ENCODE data around the gene SNX27. TPM values are rescaled to one million over a fixed set of nuclear protein-coding genes. Genes with fewer than 3 reads are reported as not detected.
"Not testable (repeated sequence)": the region's sequence is repeated elsewhere in the genome, so short reads cannot be mapped to it uniquely, and the experiment has no call there.

The SNX27 gene
- total RNA-seq, 1 experiment from 2014 or later: 56.0 TPM

DNA sequence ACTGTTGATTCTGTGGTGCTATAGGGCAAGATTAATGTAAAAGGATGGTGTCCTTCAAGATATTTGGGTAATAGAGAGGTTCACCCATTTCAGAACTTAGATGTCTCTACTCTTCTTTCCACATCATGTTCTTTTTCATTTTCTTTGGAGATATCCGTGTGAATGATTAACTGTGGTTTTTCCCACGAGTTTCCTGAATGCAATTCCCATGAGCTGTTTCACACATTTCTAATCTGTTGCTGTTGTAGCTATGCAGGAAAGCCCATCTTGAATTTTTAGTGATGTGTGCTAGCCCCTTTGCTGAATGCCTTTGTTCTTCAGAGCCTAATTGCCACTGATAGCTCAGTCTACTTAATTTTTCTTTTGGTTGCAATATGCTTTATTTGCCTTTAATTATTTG is 27.6 kb downstream of the SNX27 start:
- no peak for TF ChIP-seq TEAD4 (CRISPR knock-in tag; IDR thresholded peaks at IDR 0.05)
- no peak for TF ChIP-seq EMX1 (CRISPR knock-in tag; IDR thresholded peaks at IDR 0.05)
- TF ChIP-seq OVOL2 (CRISPR knock-in tag; IDR thresholded peaks at IDR 0.05; ENCODE audit: borderline replicate concordance): no peak
- no peak for TF ChIP-seq PRRX2 (CRISPR knock-in tag; IDR thresholded peaks at IDR 0.05)
- TF ChIP-seq, protein P1, sequence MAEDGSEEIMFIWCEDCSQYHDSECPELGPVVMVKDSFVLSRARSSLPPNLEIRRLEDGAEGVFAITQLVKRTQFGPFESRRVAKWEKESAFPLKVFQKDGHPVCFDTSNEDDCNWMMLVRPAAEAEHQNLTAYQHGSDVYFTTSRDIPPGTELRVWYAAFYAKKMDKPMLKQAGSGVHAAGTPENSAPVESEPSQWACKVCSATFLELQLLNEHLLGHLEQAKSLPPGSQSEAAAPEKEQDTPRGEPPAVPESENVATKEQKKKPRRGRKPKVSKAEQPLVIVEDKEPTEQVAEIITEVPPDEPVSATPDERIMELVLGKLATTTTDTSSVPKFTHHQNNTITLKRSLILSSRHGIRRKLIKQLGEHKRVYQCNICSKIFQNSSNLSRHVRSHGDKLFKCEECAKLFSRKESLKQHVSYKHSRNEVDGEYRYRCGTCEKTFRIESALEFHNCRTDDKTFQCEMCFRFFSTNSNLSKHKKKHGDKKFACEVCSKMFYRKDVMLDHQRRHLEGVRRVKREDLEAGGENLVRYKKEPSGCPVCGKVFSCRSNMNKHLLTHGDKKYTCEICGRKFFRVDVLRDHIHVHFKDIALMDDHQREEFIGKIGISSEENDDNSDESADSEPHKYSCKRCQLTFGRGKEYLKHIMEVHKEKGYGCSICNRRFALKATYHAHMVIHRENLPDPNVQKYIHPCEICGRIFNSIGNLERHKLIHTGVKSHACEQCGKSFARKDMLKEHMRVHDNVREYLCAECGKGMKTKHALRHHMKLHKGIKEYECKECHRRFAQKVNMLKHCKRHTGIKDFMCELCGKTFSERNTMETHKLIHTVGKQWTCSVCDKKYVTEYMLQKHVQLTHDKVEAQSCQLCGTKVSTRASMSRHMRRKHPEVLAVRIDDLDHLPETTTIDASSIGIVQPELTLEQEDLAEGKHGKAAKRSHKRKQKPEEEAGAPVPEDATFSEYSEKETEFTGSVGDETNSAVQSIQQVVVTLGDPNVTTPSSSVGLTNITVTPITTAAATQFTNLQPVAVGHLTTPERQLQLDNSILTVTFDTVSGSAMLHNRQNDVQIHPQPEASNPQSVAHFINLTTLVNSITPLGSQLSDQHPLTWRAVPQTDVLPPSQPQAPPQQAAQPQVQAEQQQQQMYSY (CRISPR knock-in tag; IDR thresholded peaks at IDR 0.05): no peak
- no peak for TF ChIP-seq SMAD3 (CRISPR knock-in tag; IDR thresholded peaks at IDR 0.05; ENCODE audit: borderline replicate concordance)
- TF ChIP-seq, protein P2, sequence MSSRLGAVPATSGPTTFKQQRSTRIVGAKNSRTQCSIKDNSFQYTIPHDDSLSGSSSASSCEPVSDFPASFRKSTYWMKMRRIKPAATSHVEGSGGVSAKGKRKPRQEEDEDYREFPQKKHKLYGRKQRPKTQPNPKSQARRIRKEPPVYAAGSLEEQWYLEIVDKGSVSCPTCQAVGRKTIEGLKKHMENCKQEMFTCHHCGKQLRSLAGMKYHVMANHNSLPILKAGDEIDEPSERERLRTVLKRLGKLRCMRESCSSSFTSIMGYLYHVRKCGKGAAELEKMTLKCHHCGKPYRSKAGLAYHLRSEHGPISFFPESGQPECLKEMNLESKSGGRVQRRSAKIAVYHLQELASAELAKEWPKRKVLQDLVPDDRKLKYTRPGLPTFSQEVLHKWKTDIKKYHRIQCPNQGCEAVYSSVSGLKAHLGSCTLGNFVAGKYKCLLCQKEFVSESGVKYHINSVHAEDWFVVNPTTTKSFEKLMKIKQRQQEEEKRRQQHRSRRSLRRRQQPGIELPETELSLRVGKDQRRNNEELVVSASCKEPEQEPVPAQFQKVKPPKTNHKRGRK (CRISPR knock-in tag; IDR thresholded peaks at IDR 0.05; ENCODE audit: borderline replicate concordance): no peak
- H3K4me1 Mint-ChIP-seq: peaks cover 7% of the 10 kb centered on the region
- H3K4me3 Mint-ChIP-seq: no peak overlapping the region
- H3K9me3 Mint-ChIP-seq: no peaks in the 10 kb centered on the region
- ChIA-PET POLR2A (no interaction called here), CTCF (no interaction called here)
- H3K27ac Mint-ChIP-seq: no peak overlapping the region
- no peaks in the 10 kb centered on the region for H3K27me3 Mint-ChIP-seq (ENCODE audit: low read depth)
- ATAC-seq: no peak
- no peak for DNase-seq (ENCODE audit: low spot score)
- peaks cover 8% of the 10 kb centered on the region for H3K36me3 Mint-ChIP-seq

DNA sequence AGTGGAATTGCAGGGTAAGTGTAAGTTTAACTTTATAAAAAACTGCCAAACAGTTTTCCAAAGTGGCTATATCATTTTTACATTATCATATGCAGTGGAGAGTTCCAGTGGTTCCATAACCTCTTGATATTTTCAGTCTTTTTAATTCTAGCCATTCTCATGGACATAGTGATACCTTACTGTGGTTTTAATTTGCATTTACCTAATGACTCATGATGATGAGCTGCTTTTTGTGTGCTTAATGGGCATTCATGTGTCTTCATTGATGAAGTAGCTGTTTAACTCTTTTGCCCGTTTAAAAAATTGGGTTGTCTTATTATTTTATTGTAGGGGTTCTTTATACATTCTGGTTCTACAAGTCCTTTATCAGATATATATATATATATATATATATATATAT is 29.4 kb downstream of the SNX27 start:
- Mint-ChIP-seq H3K4me1 (no peaks in the 10 kb centered on the region), H3K27ac (no peak overlapping the region), H3K27me3 (ENCODE audit: low read depth) (no peaks in the 10 kb centered on the region), H3K9me3 (no peaks in the 10 kb centered on the region), H3K36me3 (peaks cover 8% of the 10 kb centered on the region), H3K4me3 (no peak overlapping the region)
- ATAC-seq (no peak), DNase-seq (ENCODE audit: low spot score) (no peak)
- ChIA-PET CTCF (interaction anchor here (0.5 kb wide), 2 partner anchors 61 to 190 kb away, joined by 3 read pairs; no protein-coding TSS in a partner anchor), POLR2A (no interaction called here)
- TF ChIP-seq, protein P3, sequence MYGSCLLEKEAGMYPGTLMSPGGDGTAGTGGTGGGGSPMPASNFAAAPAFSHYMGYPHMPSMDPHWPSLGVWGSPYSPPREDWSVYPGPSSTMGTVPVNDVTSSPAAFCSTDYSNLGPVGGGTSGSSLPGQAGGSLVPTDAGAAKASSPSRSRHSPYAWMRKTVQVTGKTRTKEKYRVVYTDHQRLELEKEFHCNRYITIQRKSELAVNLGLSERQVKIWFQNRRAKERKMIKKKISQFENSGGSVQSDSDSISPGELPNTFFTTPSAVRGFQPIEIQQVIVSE (CRISPR knock-in tag; IDR thresholded peaks at IDR 0.05; ENCODE audit: borderline replicate concordance): no peak
- no peak for TF ChIP-seq SP1 (CRISPR knock-in tag; conservative IDR thresholded peaks at IDR 0.05)
- TF ChIP-seq, protein P2 (CRISPR knock-in tag; IDR thresholded peaks at IDR 0.05; ENCODE audit: borderline replicate concordance): no peak
- TF ChIP-seq SOX15 (CRISPR knock-in tag; IDR thresholded peaks at IDR 0.05): no peak
- TF ChIP-seq, protein P4, sequence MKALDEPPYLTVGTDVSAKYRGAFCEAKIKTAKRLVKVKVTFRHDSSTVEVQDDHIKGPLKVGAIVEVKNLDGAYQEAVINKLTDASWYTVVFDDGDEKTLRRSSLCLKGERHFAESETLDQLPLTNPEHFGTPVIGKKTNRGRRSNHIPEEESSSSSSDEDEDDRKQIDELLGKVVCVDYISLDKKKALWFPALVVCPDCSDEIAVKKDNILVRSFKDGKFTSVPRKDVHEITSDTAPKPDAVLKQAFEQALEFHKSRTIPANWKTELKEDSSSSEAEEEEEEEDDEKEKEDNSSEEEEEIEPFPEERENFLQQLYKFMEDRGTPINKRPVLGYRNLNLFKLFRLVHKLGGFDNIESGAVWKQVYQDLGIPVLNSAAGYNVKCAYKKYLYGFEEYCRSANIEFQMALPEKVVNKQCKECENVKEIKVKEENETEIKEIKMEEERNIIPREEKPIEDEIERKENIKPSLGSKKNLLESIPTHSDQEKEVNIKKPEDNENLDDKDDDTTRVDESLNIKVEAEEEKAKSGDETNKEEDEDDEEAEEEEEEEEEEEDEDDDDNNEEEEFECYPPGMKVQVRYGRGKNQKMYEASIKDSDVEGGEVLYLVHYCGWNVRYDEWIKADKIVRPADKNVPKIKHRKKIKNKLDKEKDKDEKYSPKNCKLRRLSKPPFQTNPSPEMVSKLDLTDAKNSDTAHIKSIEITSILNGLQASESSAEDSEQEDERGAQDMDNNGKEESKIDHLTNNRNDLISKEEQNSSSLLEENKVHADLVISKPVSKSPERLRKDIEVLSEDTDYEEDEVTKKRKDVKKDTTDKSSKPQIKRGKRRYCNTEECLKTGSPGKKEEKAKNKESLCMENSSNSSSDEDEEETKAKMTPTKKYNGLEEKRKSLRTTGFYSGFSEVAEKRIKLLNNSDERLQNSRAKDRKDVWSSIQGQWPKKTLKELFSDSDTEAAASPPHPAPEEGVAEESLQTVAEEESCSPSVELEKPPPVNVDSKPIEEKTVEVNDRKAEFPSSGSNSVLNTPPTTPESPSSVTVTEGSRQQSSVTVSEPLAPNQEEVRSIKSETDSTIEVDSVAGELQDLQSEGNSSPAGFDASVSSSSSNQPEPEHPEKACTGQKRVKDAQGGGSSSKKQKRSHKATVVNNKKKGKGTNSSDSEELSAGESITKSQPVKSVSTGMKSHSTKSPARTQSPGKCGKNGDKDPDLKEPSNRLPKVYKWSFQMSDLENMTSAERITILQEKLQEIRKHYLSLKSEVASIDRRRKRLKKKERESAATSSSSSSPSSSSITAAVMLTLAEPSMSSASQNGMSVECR (CRISPR knock-in tag; IDR thresholded peaks at IDR 0.05; ENCODE audit: borderline replicate concordance): no peak
- no peak for TF ChIP-seq ZNF416 (CRISPR knock-in tag; IDR thresholded peaks at IDR 0.05)
- TF ChIP-seq SMAD4 (CRISPR knock-in tag; IDR thresholded peaks at IDR 0.05): no peak
- no peak for TF ChIP-seq OVOL2 (CRISPR knock-in tag; IDR thresholded peaks at IDR 0.05; ENCODE audit: borderline replicate concordance)
- TF ChIP-seq, protein P5, sequence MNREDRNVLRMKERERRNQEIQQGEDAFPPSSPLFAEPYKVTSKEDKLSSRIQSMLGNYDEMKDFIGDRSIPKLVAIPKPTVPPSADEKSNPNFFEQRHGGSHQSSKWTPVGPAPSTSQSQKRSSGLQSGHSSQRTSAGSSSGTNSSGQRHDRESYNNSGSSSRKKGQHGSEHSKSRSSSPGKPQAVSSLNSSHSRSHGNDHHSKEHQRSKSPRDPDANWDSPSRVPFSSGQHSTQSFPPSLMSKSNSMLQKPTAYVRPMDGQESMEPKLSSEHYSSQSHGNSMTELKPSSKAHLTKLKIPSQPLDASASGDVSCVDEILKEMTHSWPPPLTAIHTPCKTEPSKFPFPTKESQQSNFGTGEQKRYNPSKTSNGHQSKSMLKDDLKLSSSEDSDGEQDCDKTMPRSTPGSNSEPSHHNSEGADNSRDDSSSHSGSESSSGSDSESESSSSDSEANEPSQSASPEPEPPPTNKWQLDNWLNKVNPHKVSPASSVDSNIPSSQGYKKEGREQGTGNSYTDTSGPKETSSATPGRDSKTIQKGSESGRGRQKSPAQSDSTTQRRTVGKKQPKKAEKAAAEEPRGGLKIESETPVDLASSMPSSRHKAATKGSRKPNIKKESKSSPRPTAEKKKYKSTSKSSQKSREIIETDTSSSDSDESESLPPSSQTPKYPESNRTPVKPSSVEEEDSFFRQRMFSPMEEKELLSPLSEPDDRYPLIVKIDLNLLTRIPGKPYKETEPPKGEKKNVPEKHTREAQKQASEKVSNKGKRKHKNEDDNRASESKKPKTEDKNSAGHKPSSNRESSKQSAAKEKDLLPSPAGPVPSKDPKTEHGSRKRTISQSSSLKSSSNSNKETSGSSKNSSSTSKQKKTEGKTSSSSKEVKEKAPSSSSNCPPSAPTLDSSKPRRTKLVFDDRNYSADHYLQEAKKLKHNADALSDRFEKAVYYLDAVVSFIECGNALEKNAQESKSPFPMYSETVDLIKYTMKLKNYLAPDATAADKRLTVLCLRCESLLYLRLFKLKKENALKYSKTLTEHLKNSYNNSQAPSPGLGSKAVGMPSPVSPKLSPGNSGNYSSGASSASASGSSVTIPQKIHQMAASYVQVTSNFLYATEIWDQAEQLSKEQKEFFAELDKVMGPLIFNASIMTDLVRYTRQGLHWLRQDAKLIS (CRISPR knock-in tag; IDR thresholded peaks at IDR 0.05; ENCODE audit: borderline replicate concordance): no peak

DNA sequence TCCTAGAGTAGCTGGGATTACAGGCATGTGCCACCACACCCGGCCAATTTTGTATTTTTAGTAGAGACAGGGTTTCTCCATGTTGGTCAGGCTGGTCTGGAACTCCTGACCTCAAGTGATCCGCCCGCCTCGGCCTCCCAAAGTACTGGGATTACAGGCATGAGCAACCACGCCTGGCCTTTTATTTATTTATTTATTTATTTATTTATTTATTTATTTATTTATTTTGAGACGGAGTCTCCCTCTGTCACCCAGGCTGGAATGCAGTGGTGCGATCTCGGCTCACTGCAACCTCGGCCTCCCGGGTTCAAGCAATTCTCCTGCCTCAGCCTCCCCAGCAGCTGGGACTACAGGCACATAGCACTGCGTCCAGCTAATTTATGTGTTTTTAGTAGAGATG is 31.2 kb downstream of the SNX27 start:
- ATAC-seq; H3K4me3 Mint-ChIP-seq; H3K4me1 Mint-ChIP-seq; H3K27ac Mint-ChIP-seq; H3K9me3 Mint-ChIP-seq; H3K36me3 Mint-ChIP-seq; H3K27me3 Mint-ChIP-seq (ENCODE audit: low read depth); CTCF ChIA-PET; DNase-seq (ENCODE audit: low spot score); POLR2A ChIA-PET: not testable (repeated sequence)

All from WTC11 (cell line).